ENCODE measurements around the gene MICAL2.

MICAL2 gene

DNA sequence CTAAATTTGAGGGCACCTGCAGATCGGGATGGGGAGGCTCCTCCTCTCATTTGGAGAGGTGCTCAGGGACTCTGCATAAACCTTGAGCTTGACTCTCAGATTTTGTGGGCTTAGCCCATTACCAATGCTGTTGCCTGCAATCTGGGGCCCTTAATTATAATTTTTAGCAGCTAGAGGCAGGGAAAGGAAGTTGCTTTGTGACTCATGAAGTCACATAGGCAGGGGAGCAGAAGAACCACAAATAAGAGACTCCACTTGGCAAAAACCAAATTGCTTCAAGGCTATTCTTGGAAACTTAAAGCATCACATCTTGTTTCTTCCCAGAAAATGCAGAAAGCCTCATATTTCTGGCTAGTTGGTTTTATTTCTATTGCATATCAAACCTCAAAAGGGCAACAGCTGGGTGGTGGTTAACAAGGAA is 46.9 kb downstream of the MICAL2 start:
- no peak for DNase-seq

DNA sequence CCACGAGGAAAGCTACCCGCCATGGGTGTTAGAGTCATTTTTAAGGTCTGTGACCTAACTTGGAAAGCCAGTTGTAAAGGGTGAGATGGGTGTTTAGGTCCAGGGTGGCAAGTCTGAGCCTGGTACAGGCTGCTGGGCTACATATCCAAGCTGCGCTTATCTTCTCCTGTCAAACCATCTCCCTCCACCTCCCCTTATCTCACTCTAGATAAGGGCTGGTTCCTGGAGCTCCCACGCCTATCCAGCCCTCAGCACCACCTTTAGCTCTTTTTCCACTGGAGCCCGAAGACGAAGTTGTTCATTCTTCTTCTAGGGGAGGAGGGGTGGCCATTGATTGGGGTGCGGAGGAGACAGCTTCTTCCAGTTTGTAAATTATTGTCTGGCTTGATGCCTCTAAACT is 48.5 kb downstream of the MICAL2 start:
- no peak for DNase-seq

DNA sequence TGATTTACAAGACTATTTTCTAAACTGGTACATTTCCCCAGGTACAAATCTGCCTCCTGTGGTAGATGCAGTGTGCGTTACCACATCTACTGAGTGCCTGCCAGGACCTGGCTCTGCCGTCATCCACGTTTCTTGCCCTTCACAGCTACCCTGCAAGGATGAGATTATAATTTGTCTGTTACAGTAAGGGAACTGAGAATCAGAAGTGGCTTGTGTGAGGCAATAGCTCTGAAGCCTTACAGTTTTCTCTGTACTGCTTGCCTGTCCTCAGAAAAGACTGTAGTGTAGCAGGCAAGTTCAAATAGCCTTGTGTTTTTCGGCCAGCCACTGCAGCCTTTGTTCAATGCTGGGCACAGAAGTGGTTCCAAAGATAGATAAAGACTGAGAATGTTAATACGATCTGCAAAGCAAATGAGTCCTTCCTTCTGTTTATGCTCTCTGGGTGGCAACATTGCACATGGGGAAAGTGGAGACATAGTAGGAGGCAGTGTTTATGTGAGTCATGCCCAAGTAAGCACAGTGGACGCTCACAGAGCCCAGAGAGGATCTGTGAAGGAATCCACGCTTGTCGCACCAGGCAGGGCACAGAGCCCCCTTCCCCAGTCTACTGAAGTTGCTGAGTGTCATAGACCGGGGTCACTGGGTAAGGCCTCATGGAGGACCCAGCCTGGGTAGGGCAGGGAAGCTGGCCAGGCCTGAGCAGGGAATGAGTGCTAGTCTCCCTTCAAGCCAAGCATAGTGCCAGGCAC is 49.1 kb downstream of the MICAL2 start:
- no peak for DNase-seq

DNA sequence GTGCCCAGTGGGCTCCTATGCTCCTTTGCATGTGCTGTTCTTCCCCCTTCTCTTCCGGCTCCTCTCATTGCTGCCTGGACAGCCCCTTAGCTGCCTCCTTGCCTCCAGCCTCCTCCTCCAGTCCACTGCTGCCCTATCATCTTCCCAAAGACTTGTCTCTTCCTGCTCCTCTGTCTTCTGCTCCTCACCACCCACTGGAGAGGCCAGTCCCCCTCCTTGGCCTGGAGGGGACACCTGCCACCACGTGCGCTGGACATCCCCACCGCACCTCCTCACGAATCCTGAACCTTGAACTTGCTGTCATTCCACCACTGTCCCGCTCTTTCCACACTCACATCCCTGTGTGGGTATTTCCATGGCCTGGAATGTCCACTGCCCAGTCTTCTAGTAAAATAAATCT is 49.8 kb downstream of the MICAL2 start:
- DNase-seq, result no peak

DNA sequence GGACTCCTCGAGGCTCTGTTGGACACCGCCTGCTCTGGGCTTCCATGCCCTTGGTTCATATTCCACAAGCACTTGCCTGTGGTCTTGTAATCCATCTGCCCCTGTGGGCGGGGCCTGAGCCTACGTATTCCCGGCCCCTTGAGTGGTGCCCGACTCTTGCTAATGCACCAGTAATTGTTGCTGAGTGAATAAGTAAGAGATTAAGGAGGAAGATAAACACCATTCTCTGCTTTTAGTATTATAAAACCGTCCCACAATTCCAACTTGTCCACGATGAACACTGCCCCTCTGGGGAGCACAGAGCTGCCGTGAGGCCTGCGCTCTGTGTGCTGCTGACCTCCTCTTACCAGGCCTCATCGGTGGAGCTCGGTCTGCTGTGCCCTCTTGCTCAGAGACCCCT is 50.3 kb downstream of the MICAL2 start:
- no peak for DNase-seq

DNA sequence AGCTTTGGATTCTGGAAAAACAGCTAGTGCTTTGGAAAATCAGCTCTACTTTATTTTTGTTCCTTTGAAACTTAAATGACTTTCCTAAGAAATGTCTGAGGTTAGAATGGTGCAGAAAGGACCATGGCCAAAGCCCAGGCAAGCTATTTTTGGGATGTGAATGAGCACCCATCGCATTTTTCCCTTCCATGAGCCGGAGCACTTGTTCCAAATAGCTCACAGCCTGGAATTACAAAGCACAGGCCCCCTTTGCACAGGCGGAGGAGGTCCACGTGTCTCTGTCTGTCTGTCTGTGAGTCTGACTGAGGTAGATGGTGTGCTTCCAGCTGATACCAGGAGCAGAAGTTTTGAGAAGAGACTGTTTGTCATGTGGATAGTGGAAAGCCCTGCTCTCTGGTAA is 50.7 kb downstream of the MICAL2 start:
- no peak for DNase-seq

DNA sequence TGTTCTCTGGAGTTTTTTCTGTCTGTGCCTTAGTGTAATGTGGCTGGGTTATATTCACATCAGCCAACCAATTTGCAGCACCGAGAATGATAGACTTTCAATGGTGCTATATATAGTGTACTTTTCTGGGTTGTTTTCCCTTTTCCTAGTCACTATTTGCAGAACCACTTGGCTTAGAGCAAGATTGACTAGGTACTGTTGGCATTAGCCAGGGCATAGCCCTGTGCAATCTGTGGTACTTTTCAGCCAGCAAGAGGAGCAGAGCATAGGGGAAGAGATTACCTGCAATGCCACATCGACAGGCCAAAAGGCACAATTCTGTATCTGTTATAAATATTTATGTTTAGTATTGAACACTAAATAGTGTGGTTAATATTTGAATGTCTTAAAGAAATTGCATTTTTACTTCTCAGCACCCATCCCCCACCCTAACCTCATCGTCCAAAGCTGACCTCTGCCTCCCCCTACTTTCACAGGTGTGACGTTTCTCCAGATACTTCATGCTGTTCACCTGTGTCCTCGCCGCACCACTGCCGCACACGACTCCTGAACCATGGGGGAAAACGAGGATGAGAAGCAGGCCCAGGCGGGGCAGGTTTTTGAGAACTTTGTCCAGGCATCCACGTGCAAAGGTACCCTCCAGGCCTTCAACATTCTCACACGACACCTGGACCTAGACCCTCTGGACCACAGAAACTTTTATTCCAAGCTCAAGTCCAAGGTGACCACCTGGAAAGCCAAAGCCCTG is 51.4 kb downstream of the MICAL2 start:
- DNase-seq, result no peak

DNA sequence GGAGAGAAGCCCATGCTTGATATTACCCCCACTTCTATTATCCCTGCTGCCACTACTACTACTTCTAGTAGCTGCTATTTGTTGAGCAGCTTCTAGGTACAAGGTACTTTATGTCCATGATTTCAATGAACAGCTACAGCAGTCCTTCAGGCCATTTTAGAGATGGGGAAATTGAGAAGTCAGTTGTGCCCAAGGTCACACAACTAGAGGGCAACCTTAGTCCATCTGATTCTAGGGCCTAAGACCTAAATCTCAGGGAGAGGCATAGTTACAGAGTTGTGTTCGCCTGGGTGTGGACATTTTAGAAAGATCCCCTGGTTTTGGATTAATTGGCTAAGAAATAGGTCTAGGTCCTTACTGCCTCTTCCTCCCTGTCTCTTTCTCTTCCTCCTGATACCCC is 52.3 kb downstream of the MICAL2 start:
- DNase-seq, result no peak

DNA sequence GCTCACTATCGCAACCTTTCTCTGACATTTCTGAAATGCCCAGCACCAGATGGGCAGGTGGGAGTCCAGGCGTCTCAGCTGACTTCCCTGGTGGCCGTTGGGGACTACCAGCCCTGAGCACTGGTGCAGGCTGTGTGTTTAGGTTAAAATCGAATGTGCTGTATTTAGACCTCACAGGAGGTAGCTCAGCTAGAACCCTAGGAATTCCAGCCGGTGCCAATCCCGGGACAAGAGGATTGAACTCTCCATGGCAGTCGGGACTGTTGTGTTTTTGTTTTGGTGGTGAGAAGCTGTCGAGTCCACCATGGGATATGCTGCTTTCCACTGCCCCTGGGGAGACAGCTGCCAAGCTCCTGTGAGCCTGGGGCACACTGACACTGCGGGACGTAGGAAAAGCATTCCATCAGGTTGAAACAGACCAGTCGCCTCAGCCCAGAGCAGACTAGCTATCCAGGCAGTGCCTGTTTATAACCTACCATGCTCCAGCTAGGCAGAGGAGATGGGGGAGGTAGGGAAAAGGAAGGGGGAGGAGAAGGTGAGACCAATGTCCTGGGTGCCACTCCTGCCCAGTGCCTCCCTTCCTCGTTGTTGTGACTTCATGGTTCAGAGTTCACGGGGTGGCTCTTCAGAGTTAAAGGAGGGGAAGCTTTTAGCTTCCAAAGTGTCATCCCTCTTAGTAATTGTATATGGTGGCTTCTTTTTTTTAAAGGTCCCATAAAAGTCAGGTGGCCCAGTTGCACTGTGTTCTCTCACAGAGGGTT is 53.0 kb downstream of the MICAL2 start:
- DNase-seq, result no peak

DNA sequence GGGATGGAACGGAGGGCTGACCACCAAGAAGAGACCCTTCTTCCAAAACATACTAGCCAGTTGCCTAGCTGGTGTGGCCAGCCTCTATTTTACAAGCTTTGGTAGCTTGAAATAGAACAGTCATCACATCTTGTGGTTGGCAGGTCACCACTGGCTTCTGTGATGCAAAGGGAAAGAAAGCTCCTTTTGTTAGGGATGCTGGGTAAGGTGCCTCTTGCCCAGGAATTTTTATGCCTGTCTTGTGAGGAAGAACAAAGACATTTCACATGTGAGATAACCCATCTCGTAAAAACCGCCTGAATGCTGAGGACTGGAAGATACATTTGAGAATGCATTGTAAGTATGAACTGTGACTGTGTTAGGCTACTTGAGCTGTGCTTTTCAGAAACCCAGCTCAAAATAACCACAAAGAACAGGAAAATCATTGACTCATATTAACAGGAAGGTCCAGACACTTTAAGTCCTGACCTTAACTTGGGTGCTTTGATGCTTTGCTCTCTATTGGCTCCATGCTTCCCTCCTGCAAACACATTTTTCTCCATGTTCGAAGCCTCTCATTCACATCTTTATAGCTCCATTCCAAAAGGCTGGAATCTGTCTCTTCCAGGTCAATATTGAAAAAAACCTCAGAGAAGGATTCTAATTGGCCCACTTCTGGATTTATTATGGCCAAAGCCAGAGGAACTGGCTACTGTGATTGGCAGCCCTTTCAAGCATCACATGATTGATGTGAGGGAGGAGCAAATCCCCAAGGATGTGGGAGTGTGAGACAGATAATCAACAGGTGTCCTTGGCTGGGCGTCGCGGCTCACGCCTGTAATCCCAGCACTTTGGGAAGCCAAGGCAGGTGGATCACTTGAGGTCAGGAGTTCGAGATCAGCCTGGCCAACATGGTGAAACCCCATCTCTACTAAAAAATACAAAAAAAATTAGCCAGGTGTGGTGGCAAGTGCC is 53.9 kb downstream of the MICAL2 start:
- no peak for DNase-seq

DNA sequence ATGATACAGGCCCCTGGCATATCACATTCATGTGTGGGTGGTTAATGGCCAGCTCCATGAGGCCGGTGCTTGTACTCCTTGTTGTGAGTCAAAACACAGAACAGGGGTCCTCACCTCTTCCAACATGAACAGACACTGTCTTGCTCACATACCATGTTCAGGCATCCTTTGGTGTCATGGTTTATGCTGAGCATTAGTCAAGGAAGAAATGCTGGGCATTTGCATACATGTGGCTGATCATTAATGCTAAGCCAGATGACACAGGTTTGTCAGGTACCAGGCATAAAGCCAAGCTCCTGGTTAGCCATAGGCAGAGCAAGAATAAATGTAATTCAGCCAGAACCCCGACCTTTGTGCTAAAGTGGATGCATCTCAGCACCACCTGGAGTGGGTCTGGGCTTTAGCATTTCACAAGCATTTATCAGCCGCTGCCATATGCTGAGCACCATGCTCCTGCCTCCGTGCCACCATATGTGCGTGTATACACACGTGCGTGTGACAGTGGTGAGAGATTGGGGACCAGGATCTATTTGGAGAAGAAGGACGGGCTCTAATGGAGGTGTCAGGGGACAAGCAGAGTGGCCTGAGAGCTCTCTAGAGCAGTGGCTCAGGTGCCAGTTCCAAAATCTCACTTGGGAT is 55.0 kb downstream of the MICAL2 start:
- no peak for DNase-seq

DNA sequence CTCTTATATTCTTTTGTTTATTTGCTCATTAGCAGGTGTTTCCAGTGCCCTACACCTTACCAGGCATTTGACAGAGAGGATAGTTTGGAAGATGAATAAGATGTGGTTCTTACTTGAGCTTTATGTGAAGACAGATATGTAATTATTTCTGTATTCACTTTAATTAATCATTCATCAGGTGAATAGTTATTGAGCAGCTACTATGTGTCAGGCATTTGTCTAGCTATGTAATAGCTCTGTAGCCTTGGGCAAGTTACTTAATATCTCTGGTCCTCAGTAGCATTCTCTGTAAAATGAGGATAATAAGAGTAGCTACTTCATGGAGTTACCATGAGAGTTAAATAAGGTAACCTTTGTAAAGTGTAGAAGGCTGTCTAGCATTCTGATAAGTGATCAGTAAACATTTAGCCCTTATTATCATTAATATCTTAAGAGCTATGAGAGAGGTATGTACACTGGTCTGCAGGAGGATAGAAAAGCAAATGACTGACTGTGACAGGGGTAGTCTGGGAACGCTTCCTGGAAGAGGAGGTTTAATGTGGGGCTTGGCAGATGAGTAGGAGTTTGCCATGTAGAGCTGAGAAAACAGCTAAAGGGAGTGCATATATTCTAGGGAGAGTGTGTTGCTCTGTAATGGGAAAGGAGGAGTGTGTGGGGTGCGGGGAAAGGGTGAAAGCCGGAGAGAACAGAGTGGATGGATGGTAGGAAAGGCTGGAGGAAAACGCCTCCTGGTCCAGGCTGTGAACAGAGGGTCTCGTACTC is 56.1 kb downstream of the MICAL2 start:
- no peak for DNase-seq

DNA sequence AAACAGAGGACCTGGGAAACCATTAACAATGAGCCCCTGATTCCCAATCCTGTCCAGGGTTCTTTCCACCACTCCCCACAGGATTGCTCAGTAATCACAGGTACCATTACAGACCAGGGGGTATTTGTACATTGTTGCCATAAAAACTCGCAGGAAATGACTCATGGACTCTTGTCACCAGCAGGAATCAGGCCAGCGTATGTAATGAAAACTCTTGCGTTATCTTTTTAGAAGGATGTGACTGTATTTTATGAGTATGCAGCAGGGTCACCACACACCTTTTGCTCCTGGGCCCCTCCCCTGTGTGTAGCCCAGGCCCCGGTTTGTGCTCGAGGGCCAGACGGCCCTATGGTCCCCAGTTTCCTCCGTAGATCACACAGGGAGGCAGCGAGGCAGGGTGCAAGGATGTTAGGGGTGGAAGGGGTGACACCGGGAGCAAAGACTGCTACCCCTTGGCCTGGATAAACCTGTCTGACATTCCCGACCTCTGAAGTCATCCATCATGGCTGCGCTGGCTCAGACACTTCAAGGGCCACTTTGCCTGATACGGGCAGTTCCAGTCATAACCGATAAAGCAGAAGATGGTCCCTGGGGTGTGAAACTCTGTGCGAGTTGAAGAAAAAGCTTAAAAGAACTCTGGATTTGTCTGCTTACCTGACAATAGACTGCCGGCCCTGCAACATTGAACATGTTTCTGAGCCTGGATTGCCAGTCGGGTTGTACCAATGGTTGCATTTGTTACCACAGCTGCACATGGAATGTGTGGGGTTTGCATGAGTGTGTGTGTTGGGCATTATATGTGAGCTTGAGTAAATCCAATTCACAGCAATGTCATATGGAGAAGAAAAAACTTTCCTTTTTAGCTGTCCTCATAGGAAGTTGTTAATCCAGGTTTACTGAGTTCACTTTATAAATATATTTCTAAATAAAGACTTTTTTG is 56.9 kb downstream of the MICAL2 start:
- DNase-seq, result no peak

DNA sequence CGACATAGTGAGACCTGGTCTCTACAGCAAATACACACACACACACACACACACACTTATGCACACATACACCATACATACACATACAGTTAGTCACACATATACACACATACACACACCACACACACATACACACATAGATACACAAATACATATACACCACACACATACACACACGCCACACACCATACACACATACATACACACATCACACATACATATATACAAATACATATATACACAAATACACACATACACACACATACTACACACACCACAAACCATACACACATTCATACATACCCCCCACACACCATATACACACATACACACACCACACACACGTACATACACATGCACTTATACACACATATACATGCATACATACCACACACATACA is 57.7 kb downstream of the MICAL2 start:
- no peak for DNase-seq

DNA sequence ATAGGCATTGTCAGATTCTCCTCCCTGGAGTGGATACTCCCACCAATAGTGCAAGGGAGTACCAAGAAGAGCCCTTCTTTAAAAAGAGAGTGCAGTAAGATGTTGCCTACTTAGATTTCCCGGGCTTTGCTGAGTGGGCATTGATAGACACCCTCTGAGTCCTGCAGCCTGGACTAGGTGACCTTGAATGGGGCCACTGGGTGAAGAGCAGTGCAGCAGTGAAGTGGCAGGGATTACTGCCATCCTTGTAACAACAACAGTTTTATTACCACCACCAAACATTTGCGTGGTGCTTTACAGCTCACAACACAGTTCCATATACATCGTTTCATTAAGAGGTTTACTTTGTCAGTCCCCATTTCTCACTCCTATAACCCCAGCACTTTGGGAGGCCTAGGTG is 59.4 kb downstream of the MICAL2 start:
- no peak for DNase-seq

DNA sequence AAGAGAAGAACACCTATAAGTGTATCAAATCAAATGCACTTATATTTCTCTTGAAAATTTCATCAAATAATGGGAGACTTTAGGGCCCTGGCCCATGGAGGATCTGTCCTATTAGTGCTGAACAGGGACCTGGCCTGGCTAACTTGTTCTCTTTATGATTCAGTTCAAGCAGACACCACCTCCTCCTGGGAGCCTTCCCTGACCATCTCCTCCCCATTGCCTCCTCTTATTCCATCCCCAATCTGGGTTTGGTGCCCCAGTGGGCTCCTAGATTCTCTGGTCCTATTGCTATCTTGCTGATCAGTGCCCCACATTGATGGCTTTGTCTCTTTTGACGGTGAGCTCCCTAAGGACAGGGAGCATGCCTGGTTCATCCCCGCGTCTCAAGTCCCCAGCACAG is 60.1 kb downstream of the MICAL2 start:
- no peak for DNase-seq

DNA sequence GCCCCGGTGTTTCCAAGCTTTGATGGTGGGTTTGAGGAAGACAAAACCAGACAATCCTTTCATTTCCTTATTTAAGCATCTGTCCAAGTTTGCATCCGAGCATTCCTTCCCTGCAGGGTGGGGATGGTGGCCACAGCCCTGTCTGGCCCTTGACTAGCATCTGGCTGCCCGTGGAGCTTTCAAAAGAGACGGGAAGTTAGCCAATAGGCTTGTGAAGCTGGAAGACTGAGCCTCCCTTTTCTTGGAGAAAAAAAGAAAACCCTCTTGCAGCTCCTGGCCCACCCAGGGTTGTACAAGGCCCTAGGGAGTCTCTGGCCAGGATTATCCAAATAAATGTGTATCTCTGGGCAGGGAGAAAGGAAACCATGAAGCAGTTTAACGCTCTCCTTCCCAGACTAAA is 60.6 kb downstream of the MICAL2 start:
- peak; percentile 60 for DNase-seq

DNA sequence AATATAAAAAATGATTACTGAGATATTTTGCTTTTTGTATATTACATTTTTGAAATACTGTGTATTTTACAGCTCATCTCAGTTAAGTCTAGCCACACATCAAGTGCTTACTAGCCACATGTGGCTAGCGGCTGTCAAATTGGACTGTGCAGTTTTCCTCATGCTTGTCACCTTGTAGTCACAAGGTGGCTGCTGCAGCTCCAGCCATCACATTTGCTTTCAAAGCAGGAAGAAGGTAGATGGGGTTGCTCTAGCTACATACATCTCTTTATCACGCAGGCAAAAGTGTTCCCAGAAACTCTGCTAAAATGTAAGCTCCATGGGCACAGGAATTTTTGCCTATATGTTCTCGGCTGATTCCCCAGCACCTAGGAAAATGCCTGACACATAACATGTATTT is 61.5 kb downstream of the MICAL2 start:
- no peak for DNase-seq

DNA sequence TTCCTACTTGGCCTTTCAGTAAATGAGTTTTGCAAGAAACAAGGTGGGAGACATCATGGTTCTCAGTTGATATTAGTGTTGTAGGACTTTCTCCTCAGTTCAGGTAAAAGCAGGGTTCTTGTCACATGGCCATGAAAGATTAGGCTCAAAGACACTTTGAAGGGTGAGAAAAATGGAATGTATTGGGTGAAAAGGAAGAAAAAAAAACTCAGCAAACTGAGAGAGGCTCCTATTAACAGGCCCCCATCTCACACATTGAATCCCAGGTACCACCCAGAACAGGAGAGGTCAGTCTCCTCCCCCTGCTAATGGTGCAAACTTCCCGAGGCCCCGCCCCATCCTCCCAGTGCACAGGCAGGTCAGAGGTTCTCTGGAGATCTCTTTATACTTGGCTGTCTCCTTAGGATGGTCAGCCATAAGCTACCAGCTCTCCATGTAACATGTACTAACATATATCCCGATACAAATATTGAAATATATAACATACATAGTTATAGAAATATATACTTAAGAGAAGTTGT is 62.2 kb downstream of the MICAL2 start:
- DNase-seq, result no peak

DNA sequence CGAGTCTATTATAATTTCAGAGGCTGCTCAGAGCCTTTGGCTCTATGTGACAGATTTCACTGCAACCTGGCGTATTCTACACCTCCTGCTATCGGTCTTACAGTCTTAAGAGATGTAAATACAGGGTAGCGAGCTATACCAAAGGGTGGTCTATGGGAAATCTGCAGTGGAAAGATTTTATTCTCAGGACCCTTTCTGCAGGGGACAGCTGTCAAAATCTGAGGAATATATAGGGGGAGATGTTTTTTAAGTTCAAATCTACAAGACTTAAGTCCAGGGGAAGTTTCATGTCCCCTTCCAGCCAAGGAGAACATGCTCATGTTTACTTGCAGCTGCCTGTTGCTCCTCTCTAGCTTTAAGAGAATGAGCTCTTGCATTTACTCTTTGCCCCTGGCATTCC is 62.7 kb downstream of the MICAL2 start:
- DNase-seq, result no peak
